Measurements from ENCODE around the gene FGFR4.

The FGFR4 gene

DNA sequence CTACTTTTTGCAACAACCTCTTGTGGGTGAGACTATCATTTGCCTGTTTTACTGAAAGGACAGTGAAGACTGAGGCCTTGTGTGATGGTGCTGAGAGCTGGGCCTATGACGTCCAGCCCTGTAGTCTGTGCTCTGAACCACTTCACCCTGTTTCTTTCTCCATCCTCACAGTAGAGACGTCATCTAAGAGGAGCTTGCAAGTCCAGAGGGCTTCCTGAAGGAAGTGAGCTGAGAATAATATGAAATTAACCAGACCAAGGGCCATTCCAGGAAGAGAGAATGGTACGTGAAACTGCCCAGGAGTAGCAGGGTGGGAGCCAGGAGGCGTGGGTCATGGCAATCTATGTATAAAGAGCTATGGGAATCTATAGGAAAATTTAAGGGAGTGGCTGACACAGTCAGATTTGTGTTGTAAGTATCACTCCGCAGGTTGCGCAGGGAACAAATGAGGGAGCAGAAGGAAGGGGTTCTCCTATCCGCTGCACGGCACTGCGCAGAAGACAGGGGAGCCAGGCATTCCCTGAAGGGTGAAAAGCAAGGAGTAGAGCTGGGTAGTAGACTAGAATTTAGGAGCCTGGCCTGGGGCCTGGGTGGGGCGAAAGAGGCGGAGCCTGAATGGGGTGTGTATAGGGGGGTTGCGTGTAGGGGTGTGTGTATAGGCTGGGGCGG, 596 bp upstream of the FGFR4 start:
- no peak for DNase-seq (ENCODE audit: low read depth)

DNA sequence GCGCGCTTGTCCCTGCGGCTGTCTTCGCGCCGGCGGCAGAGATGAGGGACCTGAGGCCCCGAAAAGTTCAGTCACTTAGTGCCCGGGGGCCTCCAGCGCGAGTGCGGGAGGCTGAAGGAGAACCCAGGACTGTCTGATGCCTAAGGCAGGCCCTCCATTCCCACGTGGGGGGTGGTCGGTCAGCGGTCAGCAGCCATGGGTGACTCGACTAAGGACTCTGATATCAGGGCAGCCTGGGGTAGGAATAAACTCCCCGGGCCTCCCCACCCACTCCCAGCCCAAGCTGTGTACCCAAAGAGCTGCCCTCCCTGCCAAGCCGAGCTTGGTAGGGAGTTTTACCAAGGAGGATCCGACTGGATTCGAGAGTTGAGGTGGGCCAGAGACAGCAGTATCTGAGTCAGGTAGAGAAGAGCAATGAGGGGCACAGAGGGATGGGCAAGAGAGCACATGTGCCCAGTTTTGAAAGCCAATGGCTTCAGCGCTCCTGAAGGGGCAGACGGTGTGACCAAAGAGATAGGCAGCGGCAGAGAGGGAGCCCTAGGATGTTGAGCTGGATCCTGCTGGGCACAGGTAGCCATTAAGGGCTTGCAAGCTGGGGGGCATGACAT, 787 bp downstream of the FGFR4 start:
- no peak for DNase-seq (ENCODE audit: low read depth)

DNA sequence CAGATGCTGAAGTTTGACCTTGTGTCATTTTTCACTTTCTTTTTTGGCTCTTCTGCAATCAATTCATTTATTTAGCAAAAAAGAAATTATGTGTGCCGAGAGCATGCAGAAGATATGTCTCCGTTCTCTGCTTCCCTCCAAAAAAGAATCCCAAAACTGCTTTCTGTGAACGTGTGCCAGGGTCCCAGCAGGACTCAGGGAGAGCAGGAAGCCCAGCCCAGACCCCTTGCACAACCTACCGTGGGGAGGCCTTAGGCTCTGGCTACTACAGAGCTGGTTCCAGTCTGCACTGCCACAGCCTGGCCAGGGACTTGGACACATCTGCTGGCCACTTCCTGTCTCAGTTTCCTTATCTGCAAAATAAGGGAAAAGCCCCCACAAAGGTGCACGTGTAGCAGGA, 2.4 kb downstream of the FGFR4 start:
- DNase-seq (ENCODE audit: low read depth): no peak

DNA sequence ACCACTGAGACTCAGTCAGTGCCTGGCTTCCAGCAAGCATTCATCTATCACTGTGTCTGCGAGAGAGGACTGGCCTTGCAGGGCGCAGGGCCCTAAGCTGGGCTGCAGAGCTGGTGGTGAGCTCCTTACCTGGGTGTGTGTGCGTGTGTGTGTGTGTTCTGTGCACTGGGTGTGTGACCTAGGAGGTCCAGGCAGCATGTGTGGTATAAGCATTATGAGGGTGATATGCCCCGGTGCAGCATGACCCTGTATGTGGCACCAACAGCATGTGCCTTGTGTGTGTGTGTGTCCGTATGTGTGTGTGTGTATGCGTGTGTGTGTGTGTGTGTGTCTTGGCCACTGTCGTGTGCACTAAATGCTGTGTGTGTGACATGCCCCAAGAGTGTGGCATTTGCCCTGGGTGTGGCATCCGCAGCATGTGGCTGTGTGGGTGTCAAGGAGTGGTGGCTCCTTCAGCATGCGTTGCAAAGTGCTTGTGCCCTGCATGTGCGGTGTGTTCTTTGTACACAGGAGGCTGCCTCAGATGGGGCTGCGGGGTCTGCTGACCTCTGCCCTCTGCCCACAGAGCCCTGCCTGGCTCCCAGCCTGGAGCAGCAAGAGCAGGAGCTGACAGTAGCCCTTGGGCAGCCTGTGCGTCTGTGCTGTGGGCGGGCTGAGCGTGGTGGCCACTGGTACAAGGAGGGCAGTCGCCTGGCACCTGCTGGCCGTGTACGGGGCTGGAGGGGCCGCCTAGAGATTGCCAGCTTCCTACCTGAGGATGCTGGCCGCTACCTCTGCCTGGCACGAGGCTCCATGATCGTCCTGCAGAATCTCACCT, 3.3 kb downstream of the FGFR4 start:
- DNase-seq (ENCODE audit: low read depth): no peak

DNA sequence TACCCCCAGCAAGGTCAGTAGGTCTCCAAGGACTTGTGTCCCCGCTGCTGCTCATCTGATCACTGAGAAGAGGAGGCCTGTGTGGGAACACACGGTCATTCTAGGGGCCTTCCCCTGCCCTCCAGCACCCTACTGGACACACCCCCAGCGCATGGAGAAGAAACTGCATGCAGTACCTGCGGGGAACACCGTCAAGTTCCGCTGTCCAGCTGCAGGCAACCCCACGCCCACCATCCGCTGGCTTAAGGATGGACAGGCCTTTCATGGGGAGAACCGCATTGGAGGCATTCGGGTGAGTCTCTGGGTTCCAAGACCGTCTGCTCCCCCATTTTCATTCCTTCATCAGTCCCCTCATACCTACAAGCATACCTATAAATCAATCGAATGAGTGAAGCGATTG, 4.1 kb downstream of the FGFR4 start:
- no peak for DNase-seq (ENCODE audit: low read depth)

DNA sequence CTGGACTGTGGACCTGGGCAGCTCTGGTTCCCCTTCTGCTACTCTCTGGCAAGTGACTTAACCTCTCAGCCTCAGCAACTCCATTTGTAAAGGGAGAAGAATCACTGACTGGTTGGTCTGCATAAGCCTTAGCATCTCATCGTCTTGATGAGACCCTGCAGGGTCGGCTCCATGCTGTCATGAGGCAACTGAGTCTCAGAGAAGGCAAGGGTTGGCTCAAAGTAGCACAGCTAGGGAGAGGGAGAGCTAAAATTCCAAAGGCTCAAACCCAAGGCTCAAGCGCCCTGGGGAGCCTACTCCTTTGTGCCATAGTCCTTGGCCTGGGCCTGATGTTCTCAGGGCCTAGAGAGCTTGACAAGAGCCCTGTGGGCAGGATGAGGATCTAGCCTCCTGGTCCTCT, 4.5 kb downstream of the FGFR4 start:
- no peak for DNase-seq (ENCODE audit: low read depth)

DNA sequence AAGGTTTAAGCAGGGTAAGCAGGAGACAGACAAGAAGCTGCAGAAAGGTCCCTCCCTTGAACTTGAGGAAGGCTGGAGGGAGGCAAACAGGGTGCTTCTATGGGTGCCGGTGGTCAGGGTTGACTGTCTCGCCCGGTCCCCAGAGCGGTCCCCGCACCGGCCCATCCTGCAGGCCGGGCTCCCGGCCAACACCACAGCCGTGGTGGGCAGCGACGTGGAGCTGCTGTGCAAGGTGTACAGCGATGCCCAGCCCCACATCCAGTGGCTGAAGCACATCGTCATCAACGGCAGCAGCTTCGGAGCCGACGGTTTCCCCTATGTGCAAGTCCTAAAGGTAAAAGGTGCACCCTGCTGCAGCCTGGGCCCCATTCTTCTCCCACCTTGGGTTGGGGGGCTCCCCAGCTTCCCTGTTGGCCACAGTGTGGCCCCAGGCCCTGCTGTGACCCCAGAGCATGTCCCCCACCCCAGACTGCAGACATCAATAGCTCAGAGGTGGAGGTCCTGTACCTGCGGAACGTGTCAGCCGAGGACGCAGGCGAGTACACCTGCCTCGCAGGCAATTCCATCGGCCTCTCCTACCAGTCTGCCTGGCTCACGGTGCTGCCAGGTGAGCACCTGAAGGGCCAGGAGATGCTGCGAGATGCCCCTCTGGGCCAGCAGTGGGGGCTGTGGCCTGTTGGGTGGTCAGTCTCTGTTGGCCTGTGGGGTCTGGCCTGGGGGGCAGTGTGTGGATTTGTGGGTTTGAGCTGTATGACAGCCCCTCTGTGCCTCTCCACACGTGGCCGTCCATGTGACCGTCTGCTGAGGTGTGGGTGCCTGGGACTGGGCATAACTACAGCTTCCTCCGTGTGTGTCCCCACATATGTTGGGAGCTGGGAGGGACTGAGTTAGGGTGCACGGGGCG, 5.7 kb downstream of the FGFR4 start:
- no peak for DNase-seq (ENCODE audit: low read depth)

DNA sequence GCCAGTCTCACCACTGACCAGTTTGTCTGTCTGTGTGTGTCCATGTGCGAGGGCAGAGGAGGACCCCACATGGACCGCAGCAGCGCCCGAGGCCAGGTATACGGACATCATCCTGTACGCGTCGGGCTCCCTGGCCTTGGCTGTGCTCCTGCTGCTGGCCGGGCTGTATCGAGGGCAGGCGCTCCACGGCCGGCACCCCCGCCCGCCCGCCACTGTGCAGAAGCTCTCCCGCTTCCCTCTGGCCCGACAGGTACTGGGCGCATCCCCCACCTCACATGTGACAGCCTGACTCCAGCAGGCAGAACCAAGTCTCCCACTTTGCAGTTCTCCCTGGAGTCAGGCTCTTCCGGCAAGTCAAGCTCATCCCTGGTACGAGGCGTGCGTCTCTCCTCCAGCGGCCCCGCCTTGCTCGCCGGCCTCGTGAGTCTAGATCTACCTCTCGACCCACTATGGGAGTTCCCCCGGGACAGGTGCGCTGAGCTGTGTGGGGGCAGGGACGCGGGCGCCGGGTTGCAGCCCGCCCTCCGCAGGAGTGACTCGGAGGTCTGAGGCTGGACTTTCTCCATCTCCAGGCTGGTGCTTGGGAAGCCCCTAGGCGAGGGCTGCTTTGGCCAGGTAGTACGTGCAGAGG, 6.5 kb downstream of the FGFR4 start:
- no peak for DNase-seq (ENCODE audit: low read depth)

DNA sequence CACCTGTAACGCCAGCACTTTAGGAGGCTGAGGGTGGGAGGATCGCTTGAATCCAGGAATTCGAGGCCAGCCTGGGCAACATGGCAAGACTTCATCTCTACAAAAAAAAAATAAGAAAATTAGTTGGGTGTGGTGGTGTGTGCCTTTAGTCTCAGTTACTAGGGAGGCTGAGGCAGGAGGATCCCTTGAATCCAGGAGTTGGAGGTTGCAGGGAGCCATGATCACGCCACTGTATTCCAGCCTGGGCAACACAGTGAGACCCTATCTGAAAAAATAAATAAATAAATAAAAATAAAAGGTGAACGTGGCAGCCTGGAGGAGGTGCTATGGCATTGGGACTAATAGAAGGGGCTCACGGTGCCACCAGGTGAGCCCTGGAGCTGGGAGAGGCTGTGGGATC, 7.1 kb downstream of the FGFR4 start:
- DNase-seq (ENCODE audit: low read depth): no peak

DNA sequence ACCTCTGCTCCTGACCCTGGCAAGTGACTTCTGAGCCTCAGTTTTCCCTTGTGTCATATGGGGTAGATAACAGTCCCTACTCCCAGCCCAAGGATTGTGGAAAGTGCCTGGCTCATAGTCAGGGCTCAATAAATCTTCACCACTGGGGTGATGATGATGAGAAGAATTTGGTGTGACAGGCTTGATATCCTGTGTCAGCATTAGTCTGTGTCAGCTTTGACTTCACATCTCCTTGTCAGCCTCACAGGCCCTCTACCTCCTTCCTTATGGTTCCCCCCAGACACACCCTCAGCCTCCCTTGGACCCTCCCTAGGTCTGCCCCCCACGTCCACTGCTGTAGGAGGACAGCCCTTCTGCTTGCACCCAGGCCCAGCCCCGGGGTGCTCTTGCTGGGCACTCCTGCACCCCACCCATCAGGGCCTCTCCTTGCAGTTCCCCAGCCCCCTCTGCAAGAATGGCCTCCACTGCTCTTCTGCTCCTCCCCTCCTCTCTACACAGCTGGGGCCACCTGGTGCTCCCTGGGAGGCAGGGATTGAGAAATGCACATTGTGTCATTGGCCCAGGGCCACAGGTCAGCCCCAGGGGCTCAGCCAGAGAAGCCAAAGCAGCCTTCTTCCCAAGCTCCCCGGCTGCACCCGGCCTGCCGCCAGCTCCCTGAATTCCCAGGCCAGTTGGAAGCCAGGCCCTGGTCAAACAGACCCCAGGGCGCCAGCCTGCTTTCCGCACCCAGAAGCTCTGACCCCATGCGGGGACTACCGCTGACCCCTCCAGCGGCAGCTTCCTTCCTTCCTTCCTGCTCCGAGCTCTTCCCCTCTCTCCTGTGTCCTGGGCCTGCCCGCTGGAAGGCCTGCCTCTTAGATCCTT, 7.7 kb downstream of the FGFR4 start:
- no peak for DNase-seq (ENCODE audit: low read depth)

DNA sequence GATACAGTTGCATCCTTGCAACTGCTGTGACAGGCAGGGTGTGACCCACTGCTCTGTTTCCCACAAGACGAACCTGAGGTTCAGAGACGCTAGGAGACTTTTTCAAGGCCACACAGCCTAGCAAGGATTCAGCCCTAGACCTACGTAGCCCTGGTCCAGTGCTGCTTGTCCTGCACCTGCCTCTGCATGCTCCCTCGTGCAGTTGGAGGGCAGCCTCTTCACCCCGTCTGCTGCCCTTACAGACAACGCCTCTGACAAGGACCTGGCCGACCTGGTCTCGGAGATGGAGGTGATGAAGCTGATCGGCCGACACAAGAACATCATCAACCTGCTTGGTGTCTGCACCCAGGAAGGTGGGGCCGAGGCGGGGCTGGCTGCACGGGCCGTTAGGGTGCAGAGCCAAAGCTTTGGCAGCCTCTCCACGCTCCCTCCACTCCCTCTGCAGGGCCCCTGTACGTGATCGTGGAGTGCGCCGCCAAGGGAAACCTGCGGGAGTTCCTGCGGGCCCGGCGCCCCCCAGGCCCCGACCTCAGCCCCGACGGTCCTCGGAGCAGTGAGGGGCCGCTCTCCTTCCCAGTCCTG, 8.5 kb downstream of the FGFR4 start:
- no peak for DNase-seq (ENCODE audit: low read depth)

DNA sequence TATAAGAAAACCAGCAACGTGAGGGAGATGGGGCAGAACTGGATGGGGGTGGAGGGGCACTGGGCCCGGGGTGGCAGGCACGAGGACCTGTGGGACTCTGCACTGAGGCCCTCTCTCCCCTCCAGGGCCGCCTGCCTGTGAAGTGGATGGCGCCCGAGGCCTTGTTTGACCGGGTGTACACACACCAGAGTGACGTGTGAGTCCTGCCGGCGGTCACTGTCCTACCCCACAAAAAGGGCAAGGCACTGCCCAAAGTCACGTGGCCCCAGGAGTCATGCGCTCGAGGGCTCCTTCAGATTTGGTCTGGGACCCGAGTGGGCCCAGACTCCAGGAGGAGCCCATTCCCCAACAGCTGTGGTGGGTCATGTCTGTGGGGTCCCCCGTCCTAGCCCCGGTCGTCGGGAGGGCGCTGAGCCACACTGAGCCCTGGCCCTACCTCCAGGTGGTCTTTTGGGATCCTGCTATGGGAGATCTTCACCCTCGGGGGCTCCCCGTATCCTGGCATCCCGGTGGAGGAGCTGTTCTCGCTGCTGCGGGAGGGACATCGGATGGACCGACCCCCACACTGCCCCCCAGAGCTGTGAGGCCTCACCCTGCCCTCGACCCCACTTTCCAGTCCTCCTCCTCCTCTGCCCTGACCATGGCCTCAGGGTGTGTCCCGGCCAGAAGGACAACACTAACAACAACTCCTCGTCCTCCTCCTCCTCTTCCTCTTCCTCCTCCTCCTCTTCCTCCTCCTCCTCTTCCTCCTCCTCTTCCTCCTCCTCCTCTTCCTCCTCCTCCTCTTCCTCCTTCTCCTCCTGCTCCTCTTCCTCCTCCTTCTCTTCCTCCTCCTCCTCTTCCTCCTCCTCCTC, 9.7 kb downstream of the FGFR4 start:
- no peak for DNase-seq (ENCODE audit: low read depth)

DNA sequence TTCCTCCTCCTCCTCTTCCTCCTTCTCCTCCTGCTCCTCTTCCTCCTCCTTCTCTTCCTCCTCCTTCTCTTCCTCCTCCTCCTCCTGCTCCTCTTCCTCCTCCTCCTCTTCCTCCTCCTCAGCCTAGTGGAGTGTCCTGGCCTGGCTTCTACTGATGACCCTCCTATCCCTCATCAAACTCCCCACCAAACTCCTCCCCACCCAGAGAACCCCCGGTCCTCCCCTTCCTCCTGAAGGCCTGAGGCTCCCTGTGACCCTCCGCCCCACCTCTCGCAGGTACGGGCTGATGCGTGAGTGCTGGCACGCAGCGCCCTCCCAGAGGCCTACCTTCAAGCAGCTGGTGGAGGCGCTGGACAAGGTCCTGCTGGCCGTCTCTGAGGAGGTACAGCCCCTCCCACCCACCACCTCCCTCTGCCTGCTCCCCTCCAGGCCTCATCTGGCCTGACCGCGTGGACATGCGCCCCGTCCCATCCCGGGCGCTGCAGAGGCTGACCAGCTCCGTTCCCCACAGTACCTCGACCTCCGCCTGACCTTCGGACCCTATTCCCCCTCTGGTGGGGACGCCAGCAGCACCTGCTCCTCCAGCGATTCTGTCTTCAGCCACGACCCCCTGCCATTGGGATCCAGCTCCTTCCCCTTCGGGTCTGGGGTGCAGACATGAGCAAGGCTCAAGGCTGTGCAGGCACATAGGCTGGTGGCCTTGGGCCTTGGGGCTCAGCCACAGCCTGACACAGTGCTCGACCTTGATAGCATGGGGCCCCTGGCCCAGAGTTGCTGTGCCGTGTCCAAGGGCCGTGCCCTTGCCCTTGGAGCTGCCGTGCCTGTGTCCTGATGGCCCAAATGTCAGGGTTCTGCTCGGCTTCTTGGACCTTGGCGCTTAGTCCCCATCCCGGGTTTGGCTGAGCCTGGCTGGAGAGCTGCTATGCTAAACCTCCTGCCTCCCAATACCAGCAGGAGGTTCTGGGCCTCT, 10.6 kb downstream of the FGFR4 start:
- no peak for DNase-seq (ENCODE audit: low read depth)

DNA sequence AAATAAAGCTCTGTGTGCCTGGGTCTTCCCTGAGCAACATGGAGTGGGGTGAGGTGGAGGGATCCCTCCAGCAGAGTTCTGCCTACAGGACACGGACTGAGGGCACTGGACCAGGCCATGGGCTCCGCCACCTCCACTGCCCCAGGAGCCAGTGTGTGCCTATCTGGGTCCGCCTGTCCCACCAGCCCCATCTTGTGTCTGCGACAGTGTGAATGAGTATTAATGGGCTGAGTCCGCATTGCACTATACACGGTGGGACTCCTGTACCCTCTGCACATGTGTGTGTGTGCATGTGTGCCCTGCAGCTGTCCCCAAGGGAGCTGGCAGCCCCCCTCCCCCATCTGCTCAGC, 11.4 kb downstream of the FGFR4 start:
- DNase-seq (ENCODE audit: low read depth): no peak

DNA sequence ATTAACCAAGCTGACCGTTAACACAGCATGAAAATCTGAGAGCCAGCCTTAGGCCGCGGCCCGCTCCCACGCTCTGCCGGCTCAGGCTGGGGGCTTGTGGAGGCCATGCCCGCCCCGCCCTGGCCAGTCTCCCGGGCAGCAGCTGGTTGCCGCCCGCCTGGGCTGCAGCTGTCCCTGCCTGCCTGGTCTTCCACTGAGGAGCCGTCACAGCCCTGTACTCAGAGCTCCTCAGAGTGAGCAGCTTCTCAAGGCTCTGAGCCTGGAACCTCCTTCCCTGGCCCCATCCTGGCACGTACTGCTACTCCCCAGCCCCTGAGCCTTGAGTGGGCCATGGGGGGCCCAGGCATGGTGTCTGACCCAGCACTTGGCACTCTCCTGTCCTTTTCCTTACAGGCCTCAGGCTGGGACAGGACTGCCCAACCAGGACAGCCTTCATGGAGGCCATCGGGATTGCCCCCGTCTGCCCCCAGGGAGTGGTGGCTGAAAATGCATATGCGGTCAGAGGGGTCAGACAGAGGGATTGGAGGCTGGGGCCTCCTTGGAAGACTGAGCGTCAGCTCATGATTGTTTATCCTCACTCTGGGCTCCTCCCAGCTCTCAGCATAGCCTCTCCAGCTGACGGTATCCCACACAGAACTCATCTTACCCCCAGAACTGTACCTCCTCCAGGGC, 11.9 kb downstream of the FGFR4 start:
- no peak for DNase-seq (ENCODE audit: low read depth)

DNA sequence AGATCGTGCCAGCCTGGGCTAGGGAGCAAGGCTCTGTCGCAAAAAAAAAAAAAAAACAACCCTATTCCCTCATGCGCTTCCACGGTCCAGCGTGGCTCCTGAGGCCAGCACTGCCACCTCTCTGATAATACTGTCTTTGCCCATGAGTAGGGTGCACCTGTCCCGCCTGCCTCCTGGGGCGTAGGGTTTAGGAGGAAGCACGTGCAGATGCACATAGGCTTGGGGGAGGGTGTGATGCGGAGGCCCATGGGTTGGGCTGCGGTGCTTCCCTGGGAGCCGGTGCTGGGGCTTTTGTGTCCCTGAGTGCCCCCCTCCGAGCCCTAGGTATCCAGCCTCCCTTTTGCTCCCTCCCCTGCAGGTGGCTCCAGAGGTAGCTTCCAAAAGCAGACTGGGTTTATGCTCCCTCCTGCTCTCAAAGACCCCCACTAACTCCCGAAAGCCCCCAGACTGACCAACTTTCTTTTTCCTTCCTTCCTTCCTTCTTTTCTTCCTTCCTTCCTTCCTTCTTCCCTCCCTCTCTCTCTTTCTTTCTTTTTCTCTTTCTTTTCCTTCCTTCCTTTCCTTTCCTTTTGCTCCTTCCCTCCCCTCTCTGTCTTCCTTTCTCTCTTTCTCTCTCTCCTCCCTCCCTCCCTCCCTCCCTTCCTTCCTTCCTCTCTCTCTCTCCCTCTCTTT, 12.8 kb downstream of the FGFR4 start:
- no peak for DNase-seq (ENCODE audit: low read depth)

DNA sequence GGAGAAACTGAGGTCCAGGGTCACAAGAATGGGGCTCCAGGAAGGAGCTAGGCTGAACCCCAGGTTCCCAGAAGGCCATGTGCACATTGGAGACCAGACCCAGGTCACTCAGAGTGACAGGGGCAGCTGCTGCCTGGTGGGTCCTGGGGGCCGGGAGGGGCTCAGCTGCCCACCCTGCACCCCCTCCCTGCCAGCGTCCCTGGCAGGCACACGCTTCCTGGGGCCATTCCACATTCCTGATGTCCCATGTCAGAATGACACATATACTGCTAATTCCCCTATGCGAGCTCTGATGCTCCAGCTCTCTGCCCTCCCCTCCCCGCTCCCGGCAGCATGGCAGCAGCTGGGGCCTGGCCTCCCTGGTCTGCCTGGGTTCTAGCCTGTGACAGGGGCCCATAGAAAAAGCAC, 14.0 kb downstream of the FGFR4 start:
- DNase-seq (ENCODE audit: low read depth): no peak
